Ovary (tissue), 3 donors: ENCODE results near the gene DRAXIN.

Experiments
- EP300 ChIP-seq: sonication (generic); formaldehyde crosslinking; IDR thresholded peaks from one replicate; pipeline ENCODE4 v1.6.1; 2017; ENCODE audit warnings: antibody characterized with exemption
- POLR2A ChIP-seq: fragments of 450-650 bp; IDR thresholded peaks from one replicate; pipeline ENCODE4 v1.6.1; 2017; ENCODE audit warnings: antibody characterized with exemption, mild to moderate bottlenecking, moderate library complexity
- TF ChIP-seq, protein P1 (sequence below), 3 donors: fragments of 450-650 bp in 2 of 3; fragments of 200-600 bp in 1 of 3; IDR thresholded peaks; one replicate each; pipeline versions ENCODE4 v1.5.1 to v1.8.0; 2016 to 2022; ENCODE audit warnings: antibody characterized with exemption in 3 of 3, mild to moderate bottlenecking in 1 of 3
- donor health status: DM: no; HTN: no; CAD: no.

DNA sequence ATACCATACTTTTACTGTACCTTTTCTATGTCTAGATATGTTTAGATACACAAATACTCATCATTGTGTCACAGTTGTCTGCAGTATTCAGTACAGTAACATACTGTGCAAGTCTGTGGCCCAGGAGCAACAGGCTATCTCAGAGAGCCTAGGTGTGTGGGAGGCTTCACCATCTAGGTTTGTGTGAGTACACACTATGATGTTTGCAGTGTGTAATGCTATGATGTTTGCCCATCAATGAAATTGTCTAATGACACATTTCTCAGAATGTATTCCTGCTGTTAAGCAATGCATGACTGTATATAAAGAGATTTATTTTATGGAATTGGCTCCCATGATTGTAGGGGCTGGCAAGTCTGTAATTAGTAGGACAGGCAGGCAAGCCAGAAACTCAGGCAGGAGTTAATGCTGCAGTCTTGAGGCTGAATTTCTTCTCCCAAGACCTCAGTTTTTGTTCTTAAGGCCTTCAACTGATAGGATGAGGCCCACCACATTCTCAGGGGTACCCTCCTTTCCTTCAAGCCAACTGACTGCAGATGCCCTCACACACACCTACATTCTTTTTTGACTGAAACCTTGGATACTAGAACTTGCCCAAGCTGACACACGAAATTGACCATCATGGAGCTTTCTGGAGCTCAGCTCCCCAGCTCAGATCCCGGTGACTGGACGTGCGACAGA, 36.8 kb downstream of the DRAXIN start:
- TF ChIP-seq EP300 (no peak), POLR2A (no peak)
- TF ChIP-seq, protein P1, sequence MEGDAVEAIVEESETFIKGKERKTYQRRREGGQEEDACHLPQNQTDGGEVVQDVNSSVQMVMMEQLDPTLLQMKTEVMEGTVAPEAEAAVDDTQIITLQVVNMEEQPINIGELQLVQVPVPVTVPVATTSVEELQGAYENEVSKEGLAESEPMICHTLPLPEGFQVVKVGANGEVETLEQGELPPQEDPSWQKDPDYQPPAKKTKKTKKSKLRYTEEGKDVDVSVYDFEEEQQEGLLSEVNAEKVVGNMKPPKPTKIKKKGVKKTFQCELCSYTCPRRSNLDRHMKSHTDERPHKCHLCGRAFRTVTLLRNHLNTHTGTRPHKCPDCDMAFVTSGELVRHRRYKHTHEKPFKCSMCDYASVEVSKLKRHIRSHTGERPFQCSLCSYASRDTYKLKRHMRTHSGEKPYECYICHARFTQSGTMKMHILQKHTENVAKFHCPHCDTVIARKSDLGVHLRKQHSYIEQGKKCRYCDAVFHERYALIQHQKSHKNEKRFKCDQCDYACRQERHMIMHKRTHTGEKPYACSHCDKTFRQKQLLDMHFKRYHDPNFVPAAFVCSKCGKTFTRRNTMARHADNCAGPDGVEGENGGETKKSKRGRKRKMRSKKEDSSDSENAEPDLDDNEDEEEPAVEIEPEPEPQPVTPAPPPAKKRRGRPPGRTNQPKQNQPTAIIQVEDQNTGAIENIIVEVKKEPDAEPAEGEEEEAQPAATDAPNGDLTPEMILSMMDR (IDR thresholded peaks at IDR 0.05): no peak
